WTC11 (cell line): Measurements from ENCODE around the gene AEBP2.

Experiments
- CTCF ChIP-seq: fragments of 200-600 bp; IDR thresholded peaks from 2 replicates; pipeline ENCODE4 v1.8.0; 2022; ENCODE audit warnings: antibody characterized with exemption
- ESRRA ChIP-seq: sonication (generic); formaldehyde crosslinking; IDR thresholded peaks from 2 replicates; pipeline ENCODE4 v1.8.1; 2022; ENCODE audit warnings: mild to moderate bottlenecking, missing genetic modification reagents, borderline replicate concordance
- MAX ChIP-seq: sonication (generic); formaldehyde crosslinking; IDR thresholded peaks from 2 replicates; pipeline ENCODE4 v1.8.0; 2022; ENCODE audit warnings: mild to moderate bottlenecking, missing genetic modification reagents
- NFE2L1 ChIP-seq: sonication (generic); formaldehyde crosslinking; IDR thresholded peaks from 2 replicates; pipeline ENCODE4 v1.8.1; 2023; ENCODE audit warnings: missing genetic modification reagents
- PRDM15 ChIP-seq: sonication (generic); formaldehyde crosslinking; IDR thresholded peaks from 2 replicates; pipeline ENCODE4 v1.8.0; 2022; ENCODE audit warnings: missing genetic modification reagents
- RORB ChIP-seq: fragments of 250-450 bp; sonication (Bioruptor Pico); IDR thresholded peaks from 2 replicates; pipeline ENCODE4 v1.9.0; 2021; ENCODE audit warnings: mild to moderate bottlenecking
- TP53 ChIP-seq: sonication (generic); formaldehyde crosslinking; IDR thresholded peaks from 2 replicates; pipeline ENCODE4 v1.8.1; 2023; ENCODE audit warnings: mild to moderate bottlenecking, missing genetic modification reagents
- ZNF138 ChIP-seq: sonication (generic); formaldehyde crosslinking; conservative IDR thresholded peaks from 2 replicates; pipeline ENCODE4 v1.8.1; 2022; ENCODE audit warnings: mild to moderate bottlenecking, moderate library complexity, missing genetic modification reagents
- ZNF263 ChIP-seq: sonication (generic); formaldehyde crosslinking; IDR thresholded peaks from 2 replicates; pipeline ENCODE4 v1.8.1; 2022; ENCODE audit warnings: low read depth, mild to moderate bottlenecking, moderate library complexity, missing genetic modification reagents

- TF ChIP-seq MAX (CRISPR knock-in tag), result no peak
- TF ChIP-seq CTCF, result no peak
- no peak for TF ChIP-seq RORB (CRISPR knock-in tag)
- TF ChIP-seq PRDM15, result no peak
- no peak for TF ChIP-seq ZNF138 (CRISPR knock-in tag)
- no peak for TF ChIP-seq ZNF263 (CRISPR knock-in tag)
- no peak for TF ChIP-seq TP53
- no peak for TF ChIP-seq ESRRA (CRISPR knock-in tag)
- no peak for TF ChIP-seq NFE2L1
Observed at GRCh38 chr12:19499030-19499429, 59.7 kb downstream of the AEBP2 start.
